Stimulated activated CD4-positive, alpha-beta T cell treated with anti-CD3 and anti-CD28 coated beads, Interleukin-15, amount 100 ng/mL, for 24 hours (primary cell): ENCODE data around the gene SLC25A11.
"Not testable (repeated sequence)": the region's sequence is repeated elsewhere in the genome, so short reads cannot be mapped to it uniquely, and the experiment has no call there.

ENCODE experiments used
- DNase-seq: peaks from one replicate; pipeline ENCODE4 v3.0.0-alpha.2; 2020

SLC25A11 gene

GRCh38 chr17:4913994-4914393, 25.9 kb downstream of the SLC25A11 start:
- no peak for DNase-seq

GRCh38 chr17:4908711-4909496, 30.9 kb downstream of the SLC25A11 start:
- peak; percentile 80 for DNase-seq

GRCh38 chr17:4908301-4908700, 31.5 kb downstream of the SLC25A11 start:
- peak; percentile 31 for DNase-seq

- not testable (repeated sequence) for DNase-seq
Measured at GRCh38 chr17:4906642-4907041, 33.2 kb downstream of the SLC25A11 start.

- DNase-seq, result peak; percentile 88
Measured at GRCh38 chr17:4903051-4903818, 36.6 kb downstream of the SLC25A11 start, which contains the start of gene CHRNE. TSS of gene CHRNE (minus strand) at chr17:4903098. CDS start at chr17:4903063, 35 bp downstream.

GRCh38 chr17:4902540-4902939, 37.3 kb downstream of the SLC25A11 start:
- DNase-seq, result no peak

GRCh38 chr17:4901648-4902344, 38.0 kb downstream of the SLC25A11 start:
- DNase-seq, result no peak

- DNase-seq, result no peak
Measured at GRCh38 chr17:4901108-4901647, 38.7 kb downstream of the SLC25A11 start.

- peak; percentile 49 for DNase-seq
Measured at GRCh38 chr17:4900231-4901107, 39.4 kb downstream of the SLC25A11 start.

GRCh38 chr17:4899341-4900230, 40.3 kb downstream of the SLC25A11 start, which contains the start of gene C17orf107:
TSS of gene C17orf107 (plus strand) at chr17:4899536. CDS start at chr17:4899763, 227 bp downstream.
- peak; percentile 96 for DNase-seq

GRCh38 chr17:4898927-4899326, 40.9 kb downstream of the SLC25A11 start:
- no peak for DNase-seq

GRCh38 chr17:4898351-4898750, 41.5 kb downstream of the SLC25A11 start:
- DNase-seq, result no peak

- DNase-seq, result no peak
Measured at GRCh38 chr17:4897785-4898184, 42.1 kb downstream of the SLC25A11 start.

- no peak for DNase-seq
Measured at GRCh38 chr17:4897198-4897687, 42.6 kb downstream of the SLC25A11 start.

GRCh38 chr17:4896332-4897197, 43.3 kb downstream of the SLC25A11 start:
- no peak for DNase-seq

- DNase-seq, result no peak
Measured at GRCh38 chr17:4895657-4896331, 44.1 kb downstream of the SLC25A11 start.

GRCh38 chr17:4895121-4895520, 44.7 kb downstream of the SLC25A11 start:
- no peak for DNase-seq

GRCh38 chr17:4893721-4894560, 45.9 kb downstream of the SLC25A11 start:
- DNase-seq, result no peak
